Omental fat pad (tissue), 4 donors: ENCODE data around the gene CRIP3. TPM values are rescaled to one million over a fixed set of nuclear protein-coding genes. Genes with fewer than 3 reads are reported as not detected.

Experiments used
- ATAC-seq: fragments of 150-250 bp; one replicate; pipeline ENCODE4 v1.9.1; 2016; ENCODE audit warnings: mild to moderate bottlenecking, moderate library complexity; ENCODE audit not compliant: low FRiP score
- DNase-seq: peaks from one replicate; pipeline ENCODE4 v3.0.0-alpha.2; 2019; ENCODE audit warnings: low spot score
- total RNA-seq, 4 donors: library from RNA; depleted of rRNA; stranded (reverse); fragments of >200 nt; gene quantifications; one replicate each; pipeline ENCODE4 v1.1.0, GENCODE V29; 2016
- TF ChIP-seq, protein P1 (sequence below), 3 donors: fragments of 450-650 bp; IDR thresholded peaks; one replicate each; pipeline ENCODE4 v1.5.1; 2016 to 2017; ENCODE audit warnings: antibody characterized with exemption in 3 of 3, mild to moderate bottlenecking in 3 of 3, moderate library complexity in 2 of 3

The CRIP3 gene
- total RNA-seq, 4 donors from 2014 or later, result 0.84 to 7.9 (median 0.94) TPM; not detected in 1

DNA sequence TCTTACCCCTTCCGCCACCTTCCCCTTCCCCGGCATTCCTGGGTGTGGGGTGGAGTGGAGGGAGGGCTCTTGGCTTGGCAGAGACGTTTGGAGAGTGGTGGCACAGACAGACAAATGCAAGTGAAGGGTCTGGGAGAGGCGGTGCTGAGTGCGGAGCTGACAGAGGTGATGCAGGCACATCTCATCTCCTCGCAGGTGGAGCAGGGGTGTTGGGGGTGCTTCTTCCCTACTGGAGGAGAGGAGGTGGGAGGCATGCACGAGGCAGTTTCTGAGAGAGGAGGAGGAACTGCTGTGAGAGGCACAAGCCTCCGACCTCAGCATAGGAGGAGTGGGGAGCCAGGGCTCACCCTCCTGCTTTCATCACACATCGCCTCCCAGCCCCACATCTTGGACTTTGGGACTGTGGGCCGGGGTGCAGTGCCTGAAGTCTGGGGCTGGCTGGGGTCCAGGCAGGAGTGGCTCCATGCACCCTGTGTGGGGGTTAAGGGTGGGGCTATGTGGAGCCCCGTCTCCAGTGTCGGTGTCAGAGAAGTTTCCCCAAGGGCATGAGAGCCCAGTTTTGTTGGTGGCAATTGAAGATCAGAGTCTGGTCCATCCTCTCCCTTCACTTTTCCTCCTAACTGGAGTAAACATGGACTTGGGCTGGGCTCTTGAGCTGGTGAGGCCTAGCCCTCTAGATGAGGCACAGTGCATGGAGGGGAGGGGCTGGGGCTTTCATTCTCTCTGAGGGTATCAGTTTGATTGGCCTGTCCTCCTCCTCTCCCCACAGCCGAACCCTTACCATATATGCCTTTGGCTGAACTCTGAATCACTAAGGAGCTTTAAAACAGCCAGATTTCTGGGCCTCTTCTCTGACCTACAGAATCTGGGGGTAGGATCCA, 30.7 kb downstream of the CRIP3 start:
- ATAC-seq (no peak), DNase-seq (no peak)
- TF ChIP-seq, protein P1, sequence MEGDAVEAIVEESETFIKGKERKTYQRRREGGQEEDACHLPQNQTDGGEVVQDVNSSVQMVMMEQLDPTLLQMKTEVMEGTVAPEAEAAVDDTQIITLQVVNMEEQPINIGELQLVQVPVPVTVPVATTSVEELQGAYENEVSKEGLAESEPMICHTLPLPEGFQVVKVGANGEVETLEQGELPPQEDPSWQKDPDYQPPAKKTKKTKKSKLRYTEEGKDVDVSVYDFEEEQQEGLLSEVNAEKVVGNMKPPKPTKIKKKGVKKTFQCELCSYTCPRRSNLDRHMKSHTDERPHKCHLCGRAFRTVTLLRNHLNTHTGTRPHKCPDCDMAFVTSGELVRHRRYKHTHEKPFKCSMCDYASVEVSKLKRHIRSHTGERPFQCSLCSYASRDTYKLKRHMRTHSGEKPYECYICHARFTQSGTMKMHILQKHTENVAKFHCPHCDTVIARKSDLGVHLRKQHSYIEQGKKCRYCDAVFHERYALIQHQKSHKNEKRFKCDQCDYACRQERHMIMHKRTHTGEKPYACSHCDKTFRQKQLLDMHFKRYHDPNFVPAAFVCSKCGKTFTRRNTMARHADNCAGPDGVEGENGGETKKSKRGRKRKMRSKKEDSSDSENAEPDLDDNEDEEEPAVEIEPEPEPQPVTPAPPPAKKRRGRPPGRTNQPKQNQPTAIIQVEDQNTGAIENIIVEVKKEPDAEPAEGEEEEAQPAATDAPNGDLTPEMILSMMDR (IDR thresholded peaks at IDR 0.05), result no peak

DNA sequence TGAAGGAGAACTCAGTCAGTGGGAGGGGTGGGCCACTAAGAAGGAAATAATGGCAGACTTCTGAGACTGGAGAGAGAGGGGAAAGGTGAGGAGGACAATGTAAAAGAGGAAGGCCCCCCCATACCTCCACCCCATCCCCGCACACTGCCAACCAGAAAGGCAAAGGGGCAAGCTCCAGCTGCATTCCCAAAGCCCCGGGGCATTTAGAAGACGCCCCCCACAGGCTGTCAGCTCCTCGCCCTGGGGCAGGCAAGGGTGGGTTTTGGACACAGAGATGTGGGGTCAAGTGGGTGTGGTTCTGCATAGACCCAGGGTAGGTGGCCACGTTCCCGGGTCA, 31.4 kb downstream of the CRIP3 start:
- TF ChIP-seq, protein P1 (IDR thresholded peaks at IDR 0.05), result no peak
- no peak for DNase-seq
- no peak for ATAC-seq

DNA sequence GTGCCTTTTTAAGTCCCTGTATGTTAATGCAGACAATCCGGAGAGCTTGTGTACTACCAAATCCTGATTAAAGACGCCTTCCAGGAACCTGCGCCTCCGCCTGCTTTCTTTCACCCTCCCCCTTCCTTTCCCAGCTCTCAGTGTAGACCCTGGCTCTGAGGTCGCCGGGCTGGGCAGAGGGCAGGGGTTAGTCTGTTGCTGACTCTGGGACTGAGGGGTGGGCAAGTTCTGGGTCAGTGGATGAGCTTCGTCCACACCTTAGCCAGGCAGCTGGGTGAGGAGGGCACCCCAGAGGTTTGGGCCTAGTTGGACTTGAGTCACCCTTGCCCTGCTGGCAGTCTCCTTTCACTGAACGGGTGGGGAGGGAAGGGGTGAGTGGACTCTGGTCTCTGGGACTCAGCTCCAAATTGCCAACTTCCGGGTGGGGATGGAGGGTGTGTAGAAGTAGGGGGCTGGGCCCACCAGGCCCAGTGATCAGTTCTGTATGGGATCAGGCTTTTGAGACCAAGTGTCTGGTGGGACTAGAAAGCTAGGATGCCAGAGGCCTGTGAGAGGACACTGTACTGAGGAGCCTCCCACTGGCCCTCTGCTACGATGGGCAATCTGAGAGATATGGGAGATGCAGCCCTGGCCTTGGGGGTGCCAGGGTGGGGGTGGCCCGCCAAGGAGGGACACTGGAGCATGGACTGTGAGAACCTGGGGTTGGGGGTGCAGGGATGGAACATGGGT, 31.9 kb downstream of the CRIP3 start:
- TF ChIP-seq, protein P1 (IDR thresholded peaks at IDR 0.05), result no peak
- ATAC-seq (no peak), DNase-seq (no peak)

DNA sequence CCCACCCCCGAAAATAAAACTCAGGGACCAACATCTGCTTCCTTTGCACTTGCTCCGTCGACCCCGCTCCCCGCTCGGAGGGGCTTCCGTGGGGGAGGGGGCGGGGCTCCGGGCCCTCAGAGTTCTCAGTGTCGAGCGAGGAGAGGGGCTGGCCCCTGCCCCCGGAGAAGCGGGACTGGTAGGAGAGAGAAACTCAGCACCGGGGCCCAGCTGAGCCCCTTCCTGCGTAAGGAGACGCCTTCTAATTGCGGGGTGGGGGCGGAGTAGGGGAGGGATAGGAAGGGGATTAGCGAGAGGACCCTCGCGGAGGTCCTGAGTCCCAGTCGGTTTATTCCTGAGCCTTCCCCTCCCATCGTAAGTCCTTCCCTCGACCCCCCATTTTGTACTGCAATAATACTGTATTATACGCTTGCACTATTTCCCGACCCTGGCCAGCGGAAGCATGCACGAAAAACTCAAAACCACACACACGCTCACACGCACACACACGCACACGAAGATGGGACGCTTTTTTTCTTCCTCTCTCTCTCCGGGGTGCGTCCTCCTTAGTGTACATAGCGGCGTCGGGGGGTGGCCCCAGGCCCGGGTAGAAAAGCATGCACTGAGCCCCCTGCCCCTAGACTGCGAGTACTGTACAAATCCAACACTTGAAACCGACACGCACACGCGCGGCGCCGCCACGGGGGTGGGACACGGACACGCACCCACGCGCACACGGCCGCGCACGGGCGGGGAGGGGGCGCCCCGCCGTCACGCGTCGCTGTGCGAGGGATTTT, 32.6 kb downstream of the CRIP3 start:
- TF ChIP-seq, protein P1 (IDR thresholded peaks at IDR 0.05), result no peak
- no peak for ATAC-seq
- DNase-seq, result no peak

DNA sequence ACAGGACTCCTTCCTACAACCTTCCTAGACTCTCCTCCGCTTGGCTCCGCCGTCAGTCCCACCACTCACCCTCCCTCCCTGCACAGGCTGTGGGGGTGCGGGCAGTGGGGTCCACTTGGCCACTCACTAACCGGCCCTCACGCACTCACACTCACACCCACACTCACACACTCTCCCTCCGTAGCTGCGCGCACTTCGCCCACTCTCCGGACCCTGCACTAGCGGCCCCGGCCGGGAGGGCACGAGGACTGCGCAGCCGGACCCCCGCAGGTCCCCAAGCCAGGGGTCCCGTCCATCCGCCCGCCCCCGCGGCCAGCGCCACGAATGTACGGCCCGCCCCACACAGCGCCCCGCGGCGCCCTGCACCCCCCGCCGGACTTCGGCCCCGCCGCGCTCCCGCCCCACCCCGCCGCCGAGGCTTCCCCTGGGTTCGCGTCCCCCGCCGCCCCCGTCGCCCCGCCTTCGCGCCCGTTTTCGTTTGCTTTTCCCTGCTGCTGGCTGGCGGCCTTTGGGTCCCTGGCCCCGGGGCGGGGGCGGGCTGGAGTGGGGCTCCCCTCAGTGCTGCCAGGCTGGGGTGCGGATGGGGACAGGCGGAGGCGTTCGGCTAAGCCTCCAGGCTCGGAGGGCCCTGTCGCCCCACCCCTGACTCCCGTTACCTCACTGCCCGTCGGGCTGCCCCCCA, 33.6 kb downstream of the CRIP3 start:
- TF ChIP-seq, protein P1 (IDR thresholded peaks at IDR 0.05), result no peak
- no peak for ATAC-seq
- DNase-seq, result no peak

DNA sequence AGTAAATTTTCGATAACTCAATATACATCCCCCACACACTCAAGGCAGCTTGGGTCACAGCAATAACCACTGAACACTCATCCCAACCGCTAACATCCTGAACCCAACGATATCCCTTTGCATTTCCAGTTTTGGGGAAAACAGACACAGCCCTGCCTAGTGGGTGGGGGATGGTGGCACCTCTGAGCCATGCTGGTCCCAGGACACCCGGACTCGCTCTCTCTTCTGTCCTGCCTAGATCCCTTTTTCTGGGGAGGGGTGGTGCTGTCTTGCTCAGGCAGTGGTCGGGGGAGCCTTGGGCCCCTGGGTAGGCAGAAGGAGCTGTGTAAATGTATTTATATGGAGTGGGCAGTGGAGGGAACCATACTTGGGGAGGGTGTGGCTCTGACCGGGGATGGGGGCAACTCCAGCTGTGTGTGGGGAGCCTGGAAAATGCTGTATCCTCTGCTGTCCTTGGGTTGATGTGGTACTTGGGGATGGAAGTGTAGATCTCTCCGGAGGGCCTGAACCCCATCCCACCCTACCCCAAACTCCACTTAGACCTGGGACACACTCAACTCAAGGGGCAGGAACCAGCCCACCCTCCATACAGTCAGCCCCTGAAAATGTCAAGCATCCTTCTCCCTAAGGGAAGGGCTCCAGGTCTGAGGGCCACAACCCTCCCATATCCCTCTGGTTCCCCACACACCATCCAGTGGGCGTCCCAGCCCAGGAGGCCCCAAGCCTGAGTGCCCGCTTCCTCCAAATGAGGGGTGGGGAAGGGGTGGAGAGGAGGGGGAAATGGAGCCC, 34.3 kb downstream of the CRIP3 start:
- DNase-seq, result no peak
- no peak for ATAC-seq
- TF ChIP-seq, protein P1 (IDR thresholded peaks at IDR 0.05), result no peak
